Activated CD4-positive, alpha-beta T cell treated with anti-CD3 and anti-CD28 coated beads, Interleukin-2, amount 50 U/mL, for 24 hours (primary cell): Measurements from ENCODE around the gene CCDC57.

Experiments used
- DNase-seq, 2 donors: peaks; one replicate each; pipeline ENCODE4 v3.0.0-alpha.2; 2020; ENCODE audit warnings: low read depth in 1 of 2, low spot score in 1 of 2

The CCDC57 gene

DNA sequence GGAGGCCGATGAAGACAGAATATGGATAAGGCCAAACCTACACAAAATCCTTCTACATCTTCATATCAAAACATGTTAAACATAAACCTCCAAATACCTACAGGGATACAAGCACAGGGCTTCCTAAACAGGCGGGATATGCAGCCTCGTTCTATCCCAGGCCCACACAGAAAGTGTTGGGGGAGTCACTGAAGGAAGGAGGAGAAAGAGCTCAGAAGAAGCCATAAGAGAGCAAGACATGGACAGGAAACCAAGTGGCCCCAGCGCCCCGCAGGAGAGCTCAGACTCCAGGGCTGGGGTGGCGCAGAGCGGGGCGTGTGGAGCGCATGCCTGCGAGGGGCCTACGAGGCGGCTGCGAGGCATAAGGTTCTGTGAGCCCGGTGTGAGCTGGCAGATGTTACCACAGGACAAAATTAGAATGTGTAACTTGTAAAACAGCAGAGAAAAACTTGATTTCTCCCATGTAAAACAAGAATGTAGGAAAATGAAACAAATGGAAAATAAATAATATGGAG, 103.6 kb downstream of the CCDC57 start:
- DNase-seq, result no peak

DNA sequence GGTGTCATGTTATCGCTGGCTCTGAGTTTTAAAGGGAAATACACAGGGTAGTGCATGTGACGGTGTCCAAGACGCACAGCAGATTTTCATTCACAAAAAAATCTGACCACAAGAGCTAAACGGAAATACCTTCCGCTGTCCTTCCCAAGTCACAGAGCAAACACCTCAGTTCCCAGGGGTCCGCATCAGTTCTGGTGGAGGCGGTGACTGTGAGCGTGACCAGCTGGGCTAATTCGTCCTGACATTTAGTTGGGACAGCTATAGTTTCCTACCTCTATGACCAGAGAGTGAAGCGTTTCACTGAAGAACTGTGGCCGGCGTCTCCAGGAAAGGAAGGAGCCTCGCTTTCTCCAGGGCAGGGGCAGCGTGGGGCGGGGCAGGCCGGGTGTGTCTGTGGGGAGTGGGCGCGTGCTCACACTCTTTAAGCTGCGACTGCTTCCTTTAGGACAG, 104.1 kb downstream of the CCDC57 start:
- DNase-seq, result no peak

DNA sequence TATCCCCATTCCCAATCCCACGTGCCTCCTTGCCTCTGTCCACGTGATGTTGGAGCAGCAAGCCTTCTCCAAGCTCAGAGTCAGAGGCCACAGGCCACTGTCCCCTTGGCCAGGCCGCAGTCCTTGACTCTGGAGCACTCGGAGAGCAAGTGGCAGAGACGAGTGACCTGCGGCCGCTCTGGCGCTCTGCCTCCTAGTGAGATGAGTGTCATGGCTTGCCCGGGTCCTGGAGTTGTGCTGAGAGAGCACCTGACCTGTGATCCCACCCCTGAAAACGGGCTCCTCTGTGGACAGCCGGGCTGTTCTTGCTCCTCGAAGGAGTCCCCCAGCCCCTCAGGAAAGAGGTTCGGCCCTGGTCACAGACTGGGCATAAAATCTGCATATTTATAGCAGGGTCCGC, 104.6 kb downstream of the CCDC57 start:
- DNase-seq, result no peak

GRCh38 chr17:82107341-82107860, 105.2 kb downstream of the CCDC57 start:
- DNase-seq, result no peak

GRCh38 chr17:82106688-82107305, 105.8 kb downstream of the CCDC57 start:
- DNase-seq, result no peak

GRCh38 chr17:82105882-82106687, 106.6 kb downstream of the CCDC57 start:
- DNase-seq, result peak; percentile 43 to 49

- no peak for DNase-seq
Observed at GRCh38 chr17:82105417-82105881, 107.2 kb downstream of the CCDC57 start.

- no peak for DNase-seq
Observed at GRCh38 chr17:82104797-82105416, 107.7 kb downstream of the CCDC57 start.

GRCh38 chr17:82103553-82104451, 108.8 kb downstream of the CCDC57 start:
- DNase-seq, result no peak

- no peak for DNase-seq
Observed at GRCh38 chr17:82101767-82102679, 110.6 kb downstream of the CCDC57 start.

DNA sequence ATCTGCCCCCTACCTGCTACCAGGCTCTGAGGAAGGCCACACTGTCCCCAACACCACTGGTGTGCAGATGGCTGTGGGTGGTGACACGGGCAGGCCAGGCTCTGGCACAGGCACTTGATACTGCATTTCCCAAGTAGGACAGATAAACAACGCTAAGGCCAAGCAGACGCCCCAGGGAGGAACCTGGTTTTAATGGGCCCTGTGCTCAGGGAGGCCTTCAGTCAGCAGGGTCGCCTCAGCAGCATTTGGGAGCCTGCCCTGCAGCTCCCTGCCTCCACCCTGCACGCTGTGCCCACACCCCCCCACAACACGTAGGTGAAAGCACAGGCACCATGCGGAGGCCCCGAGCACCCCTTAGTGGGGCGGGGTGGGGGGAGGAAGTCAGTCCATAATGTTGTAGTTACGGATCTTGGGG, 111.3 kb downstream of the CCDC57 start:
- no peak for DNase-seq

DNA sequence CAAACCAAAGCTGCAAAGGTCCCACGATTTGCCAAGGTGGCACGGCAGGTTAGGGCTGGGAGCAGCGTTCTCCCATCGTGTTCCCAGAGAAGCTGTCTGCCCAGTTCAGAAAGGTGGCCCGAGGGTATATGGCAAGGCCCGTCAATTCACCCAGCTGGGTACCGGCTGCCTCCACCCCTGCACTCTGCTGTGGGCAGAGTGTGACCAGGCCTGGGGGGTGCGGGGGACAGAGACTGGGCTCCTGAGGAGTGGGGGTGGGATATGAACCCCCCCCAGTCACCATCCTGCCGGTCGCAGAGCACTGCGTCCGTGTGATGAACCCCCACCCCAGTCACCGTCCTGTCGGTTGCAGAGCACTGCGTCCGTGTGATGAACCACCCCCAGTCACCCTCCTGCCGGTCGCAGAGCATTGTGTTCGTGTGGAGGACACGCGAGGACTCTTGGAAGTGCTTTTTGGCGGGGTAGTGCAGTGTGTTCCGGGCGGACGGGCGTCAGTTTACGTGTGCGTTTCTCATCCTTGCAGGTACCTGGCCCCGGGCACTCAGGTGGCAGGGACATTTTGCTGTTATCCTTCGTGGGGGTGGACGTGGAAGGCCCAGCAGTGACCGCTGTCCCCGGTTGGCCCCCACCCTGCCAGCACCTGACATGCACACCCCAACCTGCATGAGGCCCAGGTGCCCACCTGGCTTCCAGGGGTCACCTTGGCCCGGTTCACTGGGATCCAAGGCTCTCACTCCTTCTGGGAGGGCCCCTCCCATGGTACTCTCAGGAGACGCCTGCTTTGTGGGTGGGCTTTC, 111.9 kb downstream of the CCDC57 start:
- no peak for DNase-seq

DNA sequence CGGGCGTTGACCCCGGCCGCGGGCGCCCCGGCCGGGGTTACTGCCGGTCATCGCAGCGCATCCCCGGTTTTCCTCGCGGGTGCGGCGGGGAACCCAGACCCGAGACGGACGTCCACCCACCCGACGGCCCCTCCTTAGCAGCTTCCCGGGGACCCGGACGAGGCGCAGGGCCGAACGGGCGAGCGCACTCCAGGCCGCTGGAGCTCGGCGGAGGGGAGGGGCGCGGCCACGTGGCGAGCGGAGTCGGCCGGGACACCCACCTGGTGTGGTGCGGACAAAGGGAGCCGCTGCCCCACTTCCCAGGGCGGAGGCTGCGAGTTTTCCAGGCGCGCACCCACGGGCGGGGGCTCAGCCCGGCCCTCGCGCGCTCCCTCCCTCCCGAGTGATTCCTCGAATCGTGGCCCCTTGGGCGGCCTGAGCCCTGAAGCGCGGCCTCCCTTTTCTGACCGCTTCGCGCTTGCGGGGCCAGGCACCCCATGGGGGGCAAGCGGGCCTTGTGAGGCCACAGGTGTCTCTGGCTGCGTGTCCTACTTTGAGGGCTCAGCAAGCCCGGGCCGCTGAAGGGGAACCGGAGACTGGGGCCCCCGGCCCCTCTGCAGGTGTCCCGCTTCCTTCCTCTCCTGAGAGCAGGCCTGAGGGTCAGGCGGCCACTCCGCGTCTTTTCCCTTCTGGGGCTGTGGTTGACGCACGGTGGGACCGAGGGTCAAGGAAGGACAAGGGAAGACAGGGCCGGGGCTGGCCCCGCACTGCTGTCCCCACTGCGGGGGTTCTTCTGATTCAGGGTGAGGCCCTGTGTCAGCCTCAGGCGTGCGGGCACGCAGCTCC, 113.5 kb downstream of the CCDC57 start:
- DNase-seq, result peak in 1 of 2 donors; percentile 21

- peak; percentile 85 to 87 for DNase-seq
Observed at GRCh38 chr17:82098169-82098938, 114.3 kb downstream of the CCDC57 start, which contains the start of gene FASN. FASN (minus strand) TSS chr17:82098236; CDS start chr17:82096445, 1,791 bp downstream.

- peak in 1 of 2 donors; percentile 37 for DNase-seq
Observed at GRCh38 chr17:82097919-82098168, 114.8 kb downstream of the CCDC57 start.

DNA sequence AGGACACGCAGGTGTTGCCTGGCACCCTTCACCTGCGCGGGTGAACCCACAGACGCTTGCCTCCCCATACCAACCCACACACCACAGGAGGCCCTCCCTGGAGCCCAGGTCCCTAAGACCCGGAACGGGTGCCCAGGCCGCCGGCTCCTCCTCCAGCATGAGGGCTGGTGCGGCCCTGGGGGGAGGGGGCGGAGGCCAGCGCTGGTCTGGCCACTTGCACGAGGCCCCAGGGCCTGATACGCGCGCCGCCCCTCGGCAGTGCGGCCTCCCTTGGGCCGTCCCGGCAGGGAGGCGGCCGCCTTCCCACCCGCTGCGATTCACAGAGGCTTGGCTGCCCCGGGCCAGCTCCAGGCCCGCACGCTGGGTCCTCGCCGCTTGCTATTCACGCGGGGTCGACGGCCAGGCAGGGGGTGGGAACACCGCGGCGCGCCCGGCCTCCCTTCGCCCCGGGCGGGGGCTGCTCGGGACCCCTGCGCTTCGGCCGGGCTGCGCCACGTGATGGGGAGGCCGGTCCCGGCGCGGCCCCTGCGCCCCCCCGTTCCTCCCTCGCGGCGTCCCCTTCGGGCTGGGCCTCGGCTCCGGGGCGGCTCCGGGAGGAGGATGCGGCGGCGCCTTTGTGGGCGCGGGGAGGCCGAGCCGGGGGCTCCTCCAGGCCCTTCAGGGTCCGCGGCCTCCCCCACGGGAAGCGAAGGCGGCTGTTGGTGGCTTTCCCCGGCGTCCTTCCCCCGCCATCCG, 115.3 kb downstream of the CCDC57 start:
- DNase-seq, result no peak
